ENCODE results near the gene DNAJC27. TPM values are rescaled to one million over a fixed set of nuclear protein-coding genes. Genes with fewer than 3 reads are reported as not detected.
"Not testable (repeated sequence)": the region's sequence is repeated elsewhere in the genome, so short reads cannot be mapped to it uniquely, and the experiment has no call there.

DNAJC27 gene
- 10 to 100 TPM; 11.3 to 13.8 TPM for total RNA-seq
- polyA plus RNA-seq, result 1 to 10 TPM; 1.9 to 5.7 (median 4.5) TPM
- 11.3 to 33.2 (median 23.7) reads per million in 6 experiments for total RNA-seq

GRCh38 chr2:24971536-24972314 lies at the start of gene DNAJC27:
Gene DNAJC27 (minus strand): TSS chr2:24971955. CDS start chr2:24971904, 51 bp downstream.
- Mint-ChIP-seq H3K9me3 (no peaks in the 10 kb centered on the region), H3K27ac (peak within 1 kb of the TSS; percentile 99 to 100 (median 100)), H3K36me3 (peaks cover 0 to 7% (median 7%) of the 10 kb centered on the region in 3 donors), H3K27me3 (no peaks in the 10 kb centered on the region), H3K4me3 (peak within 1 kb of the TSS; percentile 92 to 99 (median 97)), H3K4me1 (peaks cover 12 to 34% (median 22%) of the 10 kb centered on the region in 4 donors)
- POLR2A ChIA-PET, result interaction anchor here (0.6 to 1.4 kb wide), 2 partner anchors 45 to 153 kb away, joined by 3 to 7 read pairs; no protein-coding TSS in a partner anchor
- ATAC-seq, result peak; percentile 86 to 88
- peak; percentile 95 to 99 (median 99) for DNase-seq

DNA sequence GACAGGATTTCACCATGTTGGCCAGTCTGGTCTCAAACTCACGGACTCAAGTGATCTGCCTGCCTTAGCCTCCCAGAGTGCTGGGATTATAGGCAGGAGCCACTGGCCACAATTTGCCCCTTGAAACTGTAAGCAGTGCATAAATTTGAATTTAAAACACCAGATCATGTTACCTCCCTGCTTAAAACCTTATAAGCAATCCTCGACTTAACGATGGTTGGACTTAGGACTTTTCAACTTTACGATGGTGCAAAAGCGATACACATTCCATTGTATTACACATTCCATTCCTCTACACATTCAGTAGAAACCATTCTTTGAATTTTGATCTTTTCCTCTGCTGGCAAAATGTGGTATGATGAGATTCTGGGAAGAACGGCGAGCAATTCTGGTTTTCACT lies 46.9 kb upstream of the DNAJC27 start:
- Mint-ChIP-seq H3K4me1 (no peaks in the 10 kb centered on the region), H3K9me3 (no peaks in the 10 kb centered on the region), H3K36me3 (no peaks in the 10 kb centered on the region), H3K27me3 (peaks cover 0 to 8% (median 7%) of the 10 kb centered on the region in 5 donors), H3K27ac (no peak overlapping the region), H3K4me3 (no peak overlapping the region)
- POLR2A ChIA-PET, result no interaction called here
- ATAC-seq (no peak), DNase-seq (no peak)

DNA sequence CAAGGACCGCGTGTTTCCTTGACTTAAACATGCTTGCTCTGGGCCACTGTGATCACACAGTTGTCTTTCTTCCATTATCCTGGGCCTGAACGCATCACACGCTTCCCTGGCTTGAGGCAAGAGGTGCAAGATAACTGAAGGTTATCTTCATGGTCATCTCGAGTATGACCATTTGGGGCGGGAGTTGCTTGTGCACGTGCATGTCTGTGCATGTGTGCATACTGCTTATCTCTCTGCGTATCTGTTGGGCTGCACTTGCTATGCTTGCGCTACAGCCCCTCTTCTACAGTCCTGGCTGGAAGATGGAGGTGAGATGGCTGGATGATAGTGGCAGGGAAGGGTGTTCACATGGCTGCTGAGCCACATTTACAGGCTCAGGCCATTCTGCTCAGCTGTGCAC lies 42.9 kb upstream of the DNAJC27 start:
- no peaks in the 10 kb centered on the region for H3K27me3 Mint-ChIP-seq

DNA sequence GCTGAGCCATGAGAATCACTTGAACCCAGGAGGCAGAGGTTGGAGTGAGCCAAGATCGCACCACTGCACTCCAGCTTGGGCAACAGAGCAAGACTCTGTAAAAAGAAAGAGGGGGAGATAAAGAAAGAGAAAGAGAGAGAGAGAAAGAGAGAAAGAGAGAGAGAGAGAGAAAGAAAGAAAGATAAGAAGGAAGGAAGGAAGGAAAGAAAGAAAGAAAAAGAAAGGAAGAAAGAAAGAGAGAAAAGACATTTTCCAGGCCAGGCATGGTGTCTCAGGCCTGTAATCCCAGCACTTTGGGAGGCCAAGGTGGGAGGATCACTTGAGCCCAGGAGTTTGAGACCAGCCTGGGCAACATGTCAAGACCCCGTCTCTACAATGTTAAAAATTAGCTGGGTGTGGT lies 39.6 kb upstream of the DNAJC27 start:
- H3K4me3 Mint-ChIP-seq, POLR2A ChIA-PET, H3K4me1 Mint-ChIP-seq, DNase-seq, H3K27me3 Mint-ChIP-seq, H3K9me3 Mint-ChIP-seq, H3K36me3 Mint-ChIP-seq, ATAC-seq: not testable (repeated sequence)
- peak overlapping the region in 1 of 10 donors; percentile 1 for H3K27ac Mint-ChIP-seq

More for the DNA sequence above, 42.9 kb upstream of the DNAJC27 start:
- no peaks in the 10 kb centered on the region for H3K9me3 Mint-ChIP-seq
- no peaks in the 10 kb centered on the region for H3K36me3 Mint-ChIP-seq
- POLR2A ChIA-PET, result interaction anchor here (0.6 to 0.7 kb wide), 2 partner anchors 33 to 35 kb away, joined by 3 to 6 read pairs; no protein-coding TSS in a partner anchor
- H3K27ac Mint-ChIP-seq, result peak overlapping the region in 1 of 10 donors; percentile 44
- DNase-seq (no peak), ATAC-seq (no peak)
- H3K4me1 Mint-ChIP-seq, result no peaks in the 10 kb centered on the region
- no peak overlapping the region for H3K4me3 Mint-ChIP-seq

DNA sequence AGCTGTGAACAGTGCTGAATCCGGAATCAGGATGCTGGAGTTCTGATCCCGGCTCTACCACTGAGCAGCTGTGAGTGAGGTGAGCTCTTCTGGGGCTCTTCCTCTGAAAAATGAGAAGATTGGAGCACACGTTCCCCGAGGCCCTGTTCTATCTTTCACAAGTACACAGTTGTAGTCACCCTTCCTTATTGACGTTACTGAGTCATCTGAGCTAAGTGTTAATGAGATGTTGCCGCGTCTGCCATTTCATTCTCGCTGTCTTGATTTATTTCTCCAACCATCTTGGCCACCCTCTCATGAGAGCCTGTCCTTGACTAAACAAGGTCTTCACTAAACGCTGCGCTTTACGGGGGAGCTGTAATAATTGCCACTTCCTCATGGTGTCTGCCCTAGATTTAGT lies 38.2 kb upstream of the DNAJC27 start:
- Mint-ChIP-seq H3K27ac (no peak overlapping the region), H3K4me3 (no peak overlapping the region)

GRCh38 chr2:25002066-25002465 lies 30.3 kb upstream of the DNAJC27 start:
- Mint-ChIP-seq H3K4me3 (no peak overlapping the region), H3K9me3 (no peaks in the 10 kb centered on the region), H3K27ac (peak overlapping the region in 1 of 10 donors; percentile 43), H3K36me3 (peaks cover 0 to 6% (median 3%) of the 10 kb centered on the region in 3 donors), H3K27me3 (peaks cover 0 to 15% (median 6%) of the 10 kb centered on the region in 5 donors), H3K4me1 (peaks cover 0 to 2% (median 0%) of the 10 kb centered on the region in 4 donors)
- DNase-seq (no peak), ATAC-seq (no peak)
- POLR2A ChIA-PET, result no interaction called here

More for the DNA sequence above, 38.2 kb upstream of the DNAJC27 start:
- H3K4me1 Mint-ChIP-seq, result no peaks in the 10 kb centered on the region
- POLR2A ChIA-PET, result no interaction called here
- ATAC-seq (no peak), DNase-seq (no peak)
- H3K27me3 Mint-ChIP-seq, result peaks cover 0 to 2% (median 0%) of the 10 kb centered on the region in 5 donors
- no peaks in the 10 kb centered on the region for H3K36me3 Mint-ChIP-seq
- no peaks in the 10 kb centered on the region for H3K9me3 Mint-ChIP-seq

DNA sequence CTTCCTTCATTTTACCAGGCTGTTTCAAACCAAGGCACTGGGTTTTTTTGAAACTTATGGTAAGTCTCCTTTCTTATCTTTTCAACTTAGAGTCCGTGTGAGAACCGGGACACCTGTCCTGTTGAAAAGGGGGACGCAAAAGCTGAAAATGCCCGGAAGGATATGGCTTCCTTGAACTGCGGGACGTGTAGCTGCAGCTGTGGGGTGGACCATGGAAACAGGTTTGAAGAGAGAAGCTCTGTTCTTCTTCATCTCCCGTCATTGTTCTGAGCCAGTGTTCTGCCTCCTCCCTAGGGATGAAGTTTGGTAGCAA lies 29.5 kb upstream of the DNAJC27 start:
- no peak overlapping the region for H3K4me3 Mint-ChIP-seq
- H3K27ac Mint-ChIP-seq, result no peak overlapping the region
- POLR2A ChIA-PET, result no interaction called here
- H3K27me3 Mint-ChIP-seq, result peaks cover 2 to 17% (median 7%) of the 10 kb centered on the region in 5 donors
- H3K36me3 Mint-ChIP-seq, result peaks cover 0 to 6% (median 3%) of the 10 kb centered on the region in 3 donors
- ATAC-seq (no peak), DNase-seq (no peak)
- H3K9me3 Mint-ChIP-seq, result no peaks in the 10 kb centered on the region
- H3K4me1 Mint-ChIP-seq, result peaks cover 0 to 2% (median 0%) of the 10 kb centered on the region in 4 donors

DNA sequence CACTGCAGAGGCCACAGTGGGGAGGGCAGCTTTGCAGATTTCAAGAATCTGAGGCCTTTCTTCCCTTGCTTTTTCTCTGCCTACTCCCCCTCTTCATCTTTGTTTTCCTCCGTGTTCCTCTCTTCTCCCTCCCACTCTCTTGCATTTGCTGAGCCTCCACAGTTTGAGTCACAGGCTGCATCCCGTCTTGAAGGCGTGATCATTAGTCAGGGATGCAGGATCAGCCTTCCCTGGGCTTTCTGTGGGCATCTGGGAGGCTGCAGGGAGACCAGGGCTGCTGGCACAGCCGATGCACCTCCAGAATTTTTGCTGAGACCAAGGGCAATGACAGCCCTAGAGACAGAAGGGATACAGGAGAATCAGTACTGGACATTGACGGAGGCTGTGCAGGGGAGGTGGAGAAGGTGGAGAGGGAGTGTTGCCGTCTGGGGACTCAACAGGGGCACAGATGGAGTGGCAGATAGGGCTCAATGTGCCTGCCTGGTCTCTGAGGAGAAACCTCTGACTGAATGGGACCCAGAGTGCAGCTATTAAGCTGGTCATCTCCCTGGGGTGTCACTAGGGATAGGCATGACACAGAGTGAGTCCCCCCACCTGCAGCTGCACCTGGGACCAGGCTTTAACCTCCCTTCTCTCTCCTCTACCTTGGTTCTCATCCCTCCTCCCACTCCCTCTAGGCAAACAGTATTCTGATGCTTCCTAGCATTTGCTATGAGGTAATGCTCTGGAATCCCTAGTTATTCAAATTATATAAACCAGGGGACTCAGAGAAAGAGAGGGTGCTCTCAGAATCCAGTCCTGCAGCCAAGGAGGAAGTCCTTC lies 29.0 kb upstream of the DNAJC27 start:
- no peak overlapping the region for H3K4me3 Mint-ChIP-seq
- no peak for ATAC-seq
- H3K27ac Mint-ChIP-seq, result no peak overlapping the region
- H3K9me3 Mint-ChIP-seq, result no peaks in the 10 kb centered on the region
- H3K36me3 Mint-ChIP-seq, result peaks cover 0 to 6% (median 3%) of the 10 kb centered on the region in 3 donors
- H3K4me1 Mint-ChIP-seq, result peaks cover 0 to 2% (median 0%) of the 10 kb centered on the region in 4 donors
- peaks cover 2 to 17% (median 7%) of the 10 kb centered on the region in 5 donors for H3K27me3 Mint-ChIP-seq
- DNase-seq, result no peak
- POLR2A ChIA-PET, result no interaction called here

GRCh38 chr2:25000036-25000435 lies 28.3 kb upstream of the DNAJC27 start:
- Mint-ChIP-seq H3K4me1 (peaks cover 0 to 2% (median 0%) of the 10 kb centered on the region in 4 donors), H3K4me3 (no peak overlapping the region), H3K27me3 (peaks cover 2 to 15% (median 7%) of the 10 kb centered on the region in 5 donors), H3K36me3 (peaks cover 0 to 6% (median 3%) of the 10 kb centered on the region in 3 donors), H3K9me3 (no peaks in the 10 kb centered on the region), H3K27ac (no peak overlapping the region)
- DNase-seq (no peak), ATAC-seq (no peak)
- POLR2A ChIA-PET, result no interaction called here

GRCh38 chr2:24999097-24999496 lies 27.3 kb upstream of the DNAJC27 start:
- H3K9me3 Mint-ChIP-seq, H3K4me3 Mint-ChIP-seq, H3K4me1 Mint-ChIP-seq, H3K27ac Mint-ChIP-seq, DNase-seq, POLR2A ChIA-PET, ATAC-seq, H3K36me3 Mint-ChIP-seq: not testable (repeated sequence)
- H3K27me3 Mint-ChIP-seq, result peaks cover 2 to 18% (median 7%) of the 10 kb centered on the region in 5 donors

DNA sequence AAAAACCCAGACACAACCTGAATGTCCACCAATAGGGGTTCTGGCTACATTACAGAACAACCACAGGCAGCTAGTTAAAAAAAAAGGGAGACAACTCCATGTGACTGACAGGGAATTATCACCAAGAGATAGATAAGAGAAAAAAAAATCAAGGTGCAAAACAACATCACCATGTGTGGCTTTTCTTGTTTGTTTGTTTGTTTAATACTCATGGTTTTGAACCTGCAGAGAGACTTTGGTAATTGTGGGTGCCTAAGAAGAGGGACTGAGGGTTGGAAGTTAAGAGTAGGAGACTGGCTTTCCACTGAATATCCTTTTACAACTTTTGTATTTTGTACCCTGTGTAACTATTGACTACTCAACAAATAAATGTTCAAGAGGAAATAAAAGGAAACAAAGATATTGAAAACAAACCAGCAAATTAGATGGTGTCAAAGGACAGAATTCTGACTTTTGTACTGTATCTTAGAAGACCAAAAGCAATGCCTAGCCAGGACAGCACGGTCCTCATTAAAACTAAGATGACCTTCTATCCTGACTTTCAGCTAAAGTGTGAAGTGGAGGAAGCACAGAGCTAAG lies 22.5 kb upstream of the DNAJC27 start:
- H3K27me3 Mint-ChIP-seq, result peaks cover 5 to 17% (median 10%) of the 10 kb centered on the region in 5 donors
- H3K4me3 Mint-ChIP-seq, result no peak overlapping the region
- H3K4me1 Mint-ChIP-seq, result peaks cover 0 to 3% (median 0%) of the 10 kb centered on the region in 4 donors
- no peak overlapping the region for H3K27ac Mint-ChIP-seq
- no peaks in the 10 kb centered on the region for H3K36me3 Mint-ChIP-seq
- POLR2A ChIA-PET, result interaction anchor here (0.7 kb wide), 1 partner anchor 981 kb away, joined by 4 read pairs; no protein-coding TSS in a partner anchor
- H3K9me3 Mint-ChIP-seq, result no peaks in the 10 kb centered on the region
- DNase-seq (no peak), ATAC-seq (no peak)

- ATAC-seq (no peak), DNase-seq (no peak)
- H3K4me3 Mint-ChIP-seq, result no peak overlapping the region
- H3K27me3 Mint-ChIP-seq, result peaks cover 5 to 17% (median 10%) of the 10 kb centered on the region in 5 donors
- no peaks in the 10 kb centered on the region for H3K9me3 Mint-ChIP-seq
- POLR2A ChIA-PET, result no interaction called here
- H3K27ac Mint-ChIP-seq, result no peak overlapping the region
- H3K36me3 Mint-ChIP-seq, result no peaks in the 10 kb centered on the region
- H3K4me1 Mint-ChIP-seq, result peaks cover 0 to 3% (median 0%) of the 10 kb centered on the region in 4 donors
Measured at GRCh38 chr2:24993406-24994145, 21.8 kb upstream of the DNAJC27 start.
